AG04450 (cell line): ENCODE data around the gene PEPD. TPM values are rescaled to one million over a fixed set of nuclear protein-coding genes. Genes with fewer than 3 reads are reported as not detected.

Experiments used
- CTCF ChIA-PET: fragments of 300-600, 350-600 bp; formaldehyde crosslinking; extraction: SDS; loops from one replicate; lab custom pipeline; 2022; ENCODE audit warnings: antibody characterized with exemption, inconsistent platforms; lab: Charles Lee
- POLR2A ChIA-PET: fragments of 350-600 bp; formaldehyde crosslinking; extraction: SDS; loops from one replicate; lab custom pipeline; 2021; ENCODE audit warnings: antibody characterized with exemption, inconsistent platforms; lab: Yijun Ruan, JAX
- DNase-seq: peaks from one replicate; pipeline ENCODE4 v3.0.0-alpha.2; 2011; ENCODE audit warnings: low read depth, low spot score
- H3K27ac ChIP-seq: one replicate; pipeline ENCODE4 v1.5.1; 2012; ENCODE audit warnings: low read depth, low read length, control low read depth
- H3K27me3 ChIP-seq: one replicate; pipeline ENCODE4 v1.6.0; 2012; ENCODE audit warnings: low read length; ENCODE audit not compliant: control insufficient read depth, insufficient read depth
- H3K4me3 ChIP-seq: 2 replicates; pipeline ENCODE4 v1.5.1; 2011; ENCODE audit warnings: mild to moderate bottlenecking, low read depth, low read length, control low read depth
- H3K9me3 ChIP-seq: 2 replicates; pipeline ENCODE4 v1.5.1; 2012; ENCODE audit warnings: low read length; ENCODE audit not compliant: control insufficient read depth, insufficient read depth
- CTCF ChIP-seq: IDR thresholded peaks from 2 replicates; pipeline ENCODE4 v1.5.1; 2011; ENCODE audit warnings: low read depth, low read length, control low read depth, inconsistent platforms
- polyA plus RNA-seq: library from polyadenylated mRNA; depleted of rRNA; stranded (reverse); fragments of >200 nt; gene quantifications from 2 replicates; pipeline ENCODE4 v1.2.3, GENCODE V29; 2011

Gene PEPD
- polyA plus RNA-seq, 1 experiment: 67.1 TPM

GRCh38 chr19:33447336-33448158 is 74.0 kb downstream of the PEPD start:
- H3K27ac ChIP-seq: no peak overlapping the region
- DNase-seq: no peak
- H3K4me3 ChIP-seq: no peak overlapping the region
- no peaks in the 10 kb centered on the region for H3K9me3 ChIP-seq
- no peaks in the 10 kb centered on the region for H3K27me3 ChIP-seq
- ChIA-PET POLR2A (no interaction called here), CTCF (no interaction called here)
- TF ChIP-seq CTCF: no peak

- Histone ChIP-seq H3K27ac (no peak overlapping the region), H3K9me3 (no peaks in the 10 kb centered on the region), H3K4me3 (no peak overlapping the region), H3K27me3 (no peaks in the 10 kb centered on the region)
- CTCF ChIA-PET: no interaction called here
- DNase-seq: no peak
- no peak for TF ChIP-seq CTCF
- POLR2A ChIA-PET: no interaction called here
Observed at GRCh38 chr19:33446330-33447293, 75.0 kb downstream of the PEPD start.

- Histone ChIP-seq H3K9me3 (no peaks in the 10 kb centered on the region), H3K27me3 (no peaks in the 10 kb centered on the region), H3K4me3 (no peak overlapping the region), H3K27ac (no peak overlapping the region)
- no peak for TF ChIP-seq CTCF
- DNase-seq: no peak
- POLR2A ChIA-PET: no interaction called here
- CTCF ChIA-PET: interaction anchor here (0.6 kb wide), 1 partner anchor 259 kb away, joined by 3 read pairs; no protein-coding TSS in a partner anchor
Observed at GRCh38 chr19:33445442-33446329, 75.9 kb downstream of the PEPD start.

GRCh38 chr19:33444562-33445441 is 76.8 kb downstream of the PEPD start:
- Histone ChIP-seq H3K27me3 (no peaks in the 10 kb centered on the region), H3K4me3 (no peak overlapping the region), H3K9me3 (no peaks in the 10 kb centered on the region), H3K27ac (no peak overlapping the region)
- CTCF ChIA-PET: interaction anchor here (0.6 kb wide), 1 partner anchor 260 kb away, joined by 3 read pairs; no protein-coding TSS in a partner anchor
- POLR2A ChIA-PET: no interaction called here
- no peak for DNase-seq
- no peak for TF ChIP-seq CTCF
